Kidney epithelial cell (primary cell): ENCODE data around the gene SLC23A1. TPM values are rescaled to one million over a fixed set of nuclear protein-coding genes. Genes with fewer than 3 reads are reported as not detected.

Experiments used
- DNase-seq: peaks from one replicate; pipeline ENCODE4 v3.0.0-alpha.2; 2010; ENCODE audit warnings: low read depth
- H3K27me3 ChIP-seq: 2 replicates; pipeline ENCODE4 v1.6.0; 2011; ENCODE audit warnings: low read length; ENCODE audit not compliant: control insufficient read depth, insufficient read depth
- H3K36me3 ChIP-seq: 2 replicates; pipeline ENCODE4 v1.5.1; 2011; ENCODE audit warnings: low read length; ENCODE audit not compliant: control insufficient read depth, insufficient read depth
- H3K4me3 ChIP-seq: 2 replicates; pipeline ENCODE4 v1.5.1; 2011; ENCODE audit warnings: low read depth, mild to moderate bottlenecking, control low read depth, low read length
- CTCF ChIP-seq: IDR thresholded peaks from 2 replicates; pipeline ENCODE4 v1.5.1; 2011; ENCODE audit warnings: mild to moderate bottlenecking, moderate library complexity, low read length, control low read depth, inconsistent platforms; ENCODE audit not compliant: insufficient read depth, poor library complexity, severe bottlenecking
- total RNA-seq: library from RNA; depleted of rRNA; stranded (reverse); fragments of >200 nt; gene quantifications from 2 replicates; pipeline ENCODE4 v1.2.3, GENCODE V29; 2015

The SLC23A1 gene
- total RNA-seq, 1 donor from 2014 or later: not detected

- DNase-seq: no peak
- Histone ChIP-seq H3K27me3 (no peaks in the 10 kb centered on the region), H3K36me3 (no peaks in the 10 kb centered on the region), H3K4me3 (no peak overlapping the region)
- no peak for TF ChIP-seq CTCF
Observed at GRCh38 chr5:139344177-139344576, 38.9 kb downstream of the SLC23A1 start.

- H3K36me3 ChIP-seq: no peaks in the 10 kb centered on the region
- no peak for TF ChIP-seq CTCF
- no peaks in the 10 kb centered on the region for H3K27me3 ChIP-seq
- no peak overlapping the region for H3K4me3 ChIP-seq
- no peak for DNase-seq
Observed at GRCh38 chr5:139343476-139343875, 39.6 kb downstream of the SLC23A1 start.

- Histone ChIP-seq H3K4me3 (peak overlapping the region; percentile 85), H3K27me3 (no peaks in the 10 kb centered on the region), H3K36me3 (no peaks in the 10 kb centered on the region)
- DNase-seq: no peak
- TF ChIP-seq CTCF: no peak
Observed at GRCh38 chr5:139342423-139342723, 40.7 kb downstream of the SLC23A1 start.

- peak; percentile 88 for DNase-seq
- TF ChIP-seq CTCF: peak; percentile 79
- H3K27me3 ChIP-seq: no peaks in the 10 kb centered on the region
- H3K36me3 ChIP-seq: no peaks in the 10 kb centered on the region
- H3K4me3 ChIP-seq: peak within 1 kb of the TSS; percentile 85
Observed at GRCh38 chr5:139341689-139342422, 41.2 kb downstream of the SLC23A1 start, which contains the start of gene PAIP2. Gene PAIP2 (plus strand): TSS chr5:139341854. CDS start chr5:139363785, 21,931 bp downstream.

GRCh38 chr5:139341187-139341688 is 41.9 kb downstream of the SLC23A1 start:
- no peak for DNase-seq
- H3K27me3 ChIP-seq: no peaks in the 10 kb centered on the region
- peak overlapping the region; percentile 37 for H3K4me3 ChIP-seq
- no peaks in the 10 kb centered on the region for H3K36me3 ChIP-seq
- no peak for TF ChIP-seq CTCF

- no peaks in the 10 kb centered on the region for H3K27me3 ChIP-seq
- no peaks in the 10 kb centered on the region for H3K36me3 ChIP-seq
- no peak for DNase-seq
- no peak overlapping the region for H3K4me3 ChIP-seq
- no peak for TF ChIP-seq CTCF
Observed at GRCh38 chr5:139340051-139340450, 43.0 kb downstream of the SLC23A1 start.
